GM21717 (cell line): Measurements from ENCODE around the gene TRMT11.
"Not testable (repeated sequence)": the region's sequence is repeated elsewhere in the genome, so short reads cannot be mapped to it uniquely, and the experiment has no call there.

Experiments used
- ATAC-seq: cut with Tn5 transposase; IDR thresholded peaks from one replicate; pipeline ENCODE4 v1.9.1; 2021; ENCODE audit warnings: mild to moderate bottlenecking, moderate library complexity; ENCODE audit not compliant: unreplicated experiment

TRMT11 gene

DNA sequence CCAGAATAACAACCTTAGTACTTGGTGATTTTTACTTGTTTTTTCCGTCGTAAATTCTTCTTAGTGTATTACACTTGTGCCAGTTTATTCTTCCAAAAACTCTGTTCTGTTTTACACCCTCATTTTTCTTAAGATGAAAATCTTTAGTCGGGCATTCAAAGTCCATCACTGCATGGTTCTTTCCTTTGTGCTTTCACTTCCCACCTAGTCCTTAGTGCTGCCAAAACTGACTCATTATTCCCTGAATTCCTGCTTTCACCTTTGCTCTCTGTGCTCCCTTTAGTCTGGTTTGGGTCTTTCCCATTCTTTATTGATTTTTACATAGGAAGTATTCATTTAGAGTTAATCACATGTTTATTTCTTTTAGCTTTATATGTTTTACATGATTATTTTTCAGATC, 3.3 kb downstream of the TRMT11 start:
- ATAC-seq: no peak

DNA sequence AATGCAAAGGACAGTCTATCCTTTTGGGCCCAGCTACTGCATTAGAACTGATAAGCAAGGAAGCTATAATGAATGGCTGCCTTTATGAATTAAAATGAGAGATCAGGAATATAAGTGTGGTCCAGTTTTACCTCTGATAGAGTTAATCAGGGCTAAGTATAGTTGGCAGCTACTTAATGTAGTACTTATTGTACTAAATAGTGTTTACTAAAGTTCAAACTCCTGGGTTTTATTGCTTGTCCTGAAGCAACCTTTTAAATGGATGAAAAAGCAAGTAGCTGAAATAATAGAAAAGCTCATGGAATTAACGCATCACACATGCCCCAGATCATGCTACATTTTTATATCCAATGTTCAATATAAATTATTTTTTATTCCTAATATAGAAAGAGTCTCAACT, 5.3 kb downstream of the TRMT11 start:
- no peak for ATAC-seq

DNA sequence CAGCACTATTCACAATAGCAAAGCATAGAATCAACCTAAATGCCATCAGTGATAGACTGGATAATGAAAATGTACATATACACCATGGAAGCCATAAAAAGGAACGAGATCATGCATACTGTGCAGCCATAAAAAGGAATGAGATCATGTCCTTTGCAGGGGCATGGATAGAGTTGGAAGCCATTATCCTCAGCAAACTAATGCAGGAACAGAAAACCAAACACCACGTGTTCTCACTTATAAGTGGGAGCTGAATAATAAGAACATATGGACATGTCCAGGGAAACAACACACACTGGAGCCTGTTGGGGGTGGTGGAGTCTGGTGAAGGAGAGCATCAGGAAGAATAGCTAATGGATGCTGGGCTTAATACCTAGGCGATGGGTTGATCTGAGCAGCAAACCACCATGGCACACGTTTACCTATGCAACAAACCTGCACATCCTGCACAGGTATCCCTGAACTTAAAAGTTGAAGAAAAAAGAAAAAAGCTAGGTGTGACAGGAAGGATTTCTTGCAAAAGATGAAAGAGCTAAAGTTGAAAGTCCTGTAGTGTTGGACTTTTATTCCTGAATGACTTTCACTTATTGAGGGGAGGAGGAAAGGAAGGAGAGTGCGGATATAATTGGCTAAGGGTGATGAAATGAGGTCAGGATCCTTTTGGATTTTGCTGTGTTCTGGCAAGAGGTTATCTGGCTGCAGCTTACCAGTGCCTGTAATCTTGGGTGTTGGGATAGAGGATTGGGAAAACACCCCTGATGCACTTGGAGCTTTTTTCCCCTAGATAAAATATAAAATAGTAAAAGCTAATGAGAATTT, 8.5 kb downstream of the TRMT11 start:
- ATAC-seq: no peak

DNA sequence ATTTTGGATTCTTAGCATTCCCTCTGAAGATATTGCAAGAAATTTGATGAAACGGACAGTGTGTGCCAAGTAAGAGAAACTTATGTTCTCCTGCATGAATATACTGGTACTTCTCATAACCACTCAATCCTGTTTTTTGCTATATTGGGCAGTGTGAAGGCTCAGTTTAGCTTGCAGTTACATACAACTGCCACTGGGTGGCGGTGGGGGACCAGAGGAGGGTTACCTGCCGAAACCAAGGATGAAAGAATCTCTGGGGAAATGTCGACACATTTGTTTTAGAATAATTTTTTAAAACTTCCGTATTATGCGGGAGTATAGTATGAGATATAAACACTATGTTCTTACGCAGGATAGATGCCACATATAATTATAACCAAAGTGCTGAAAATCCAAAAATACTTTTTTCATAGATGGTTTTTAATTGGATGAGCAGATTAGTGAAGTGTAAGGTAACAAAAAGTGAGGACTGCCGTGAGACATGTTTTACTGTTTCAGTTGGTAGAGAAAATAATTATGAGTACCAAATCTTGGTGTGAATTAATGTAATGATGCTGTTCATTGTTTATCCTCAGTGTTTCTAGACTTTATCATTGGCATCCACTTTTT, 9.7 kb downstream of the TRMT11 start:
- ATAC-seq: peak; percentile 95

DNA sequence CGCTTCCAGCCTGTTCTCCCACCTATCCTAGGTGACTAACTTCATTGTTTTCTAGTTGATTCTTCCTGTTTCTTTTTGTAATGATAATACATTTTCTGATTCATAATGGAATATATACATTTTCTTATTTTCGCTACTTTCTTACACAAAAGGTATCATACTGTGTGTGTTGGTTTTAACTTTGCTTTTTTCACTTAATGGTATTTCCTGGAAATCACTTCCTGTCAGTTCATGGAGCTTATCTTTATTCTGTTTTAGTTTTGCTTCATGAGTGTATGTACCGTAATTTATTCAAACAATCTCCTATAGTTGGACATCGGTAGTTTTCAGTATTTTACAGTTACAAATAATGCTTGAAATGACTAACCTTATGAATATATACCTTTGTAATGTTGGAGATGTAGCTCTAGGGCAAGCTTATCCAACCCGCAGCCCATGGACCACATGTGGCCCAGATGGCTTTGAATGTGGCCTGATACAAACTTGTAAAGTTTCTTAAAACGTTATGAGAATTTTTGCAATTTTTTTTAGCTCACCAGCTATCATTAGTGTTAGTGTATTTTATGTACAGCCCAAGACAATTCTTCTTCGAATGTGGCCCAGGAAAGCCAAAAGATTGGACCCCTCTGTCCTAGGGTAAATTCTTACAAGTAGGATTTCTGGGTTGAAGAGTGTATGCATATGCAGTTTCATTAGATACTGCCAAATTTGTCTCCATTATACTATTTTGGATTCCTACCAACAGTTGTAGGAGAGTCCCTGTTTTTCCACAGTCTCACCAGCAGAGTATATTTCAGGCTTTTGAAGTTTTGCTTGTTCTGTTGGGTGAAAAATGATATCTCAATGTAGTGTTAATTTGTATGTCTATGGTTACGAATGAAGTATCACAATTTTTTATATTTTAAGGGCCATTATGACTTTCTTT, 16.7 kb downstream of the TRMT11 start:
- no peak for ATAC-seq

DNA sequence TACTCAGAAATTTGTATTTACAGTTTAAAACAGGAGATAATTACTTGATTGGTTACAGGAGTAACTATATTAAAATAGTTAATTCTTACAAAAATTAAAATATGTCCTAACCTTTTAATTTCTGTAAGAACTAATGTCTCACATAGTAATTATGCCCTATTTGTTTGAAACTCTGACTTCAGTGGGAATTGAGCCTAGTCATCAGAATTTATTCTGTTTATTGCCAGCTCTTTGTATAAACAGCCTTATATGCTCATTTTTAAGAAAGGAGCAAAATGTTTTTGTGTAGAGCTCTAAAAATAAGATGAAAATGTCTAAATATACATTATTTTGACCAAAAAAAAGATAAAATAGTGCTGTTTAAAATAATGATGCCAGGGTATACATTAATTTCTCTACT, 21.5 kb downstream of the TRMT11 start:
- ATAC-seq: no peak

DNA sequence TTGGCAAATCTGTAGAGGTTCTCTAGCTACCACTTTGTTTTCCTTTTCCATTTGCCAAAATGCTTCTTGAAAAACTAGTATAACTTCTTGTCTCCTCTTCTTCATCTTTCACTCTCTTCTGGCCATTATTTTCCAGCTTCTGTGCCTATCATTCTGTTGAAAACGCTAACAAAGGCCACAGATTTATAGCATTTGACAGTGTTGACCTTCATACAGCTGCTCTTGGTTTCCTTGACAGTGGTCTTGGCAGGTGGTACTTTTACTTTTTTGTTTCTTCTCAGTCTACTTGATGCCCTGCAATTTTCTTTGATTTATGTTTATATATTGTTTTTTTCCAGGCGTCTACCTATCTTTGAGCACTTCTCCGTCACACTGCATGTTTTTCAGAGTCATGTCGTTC, 23.7 kb downstream of the TRMT11 start:
- no peak for ATAC-seq

DNA sequence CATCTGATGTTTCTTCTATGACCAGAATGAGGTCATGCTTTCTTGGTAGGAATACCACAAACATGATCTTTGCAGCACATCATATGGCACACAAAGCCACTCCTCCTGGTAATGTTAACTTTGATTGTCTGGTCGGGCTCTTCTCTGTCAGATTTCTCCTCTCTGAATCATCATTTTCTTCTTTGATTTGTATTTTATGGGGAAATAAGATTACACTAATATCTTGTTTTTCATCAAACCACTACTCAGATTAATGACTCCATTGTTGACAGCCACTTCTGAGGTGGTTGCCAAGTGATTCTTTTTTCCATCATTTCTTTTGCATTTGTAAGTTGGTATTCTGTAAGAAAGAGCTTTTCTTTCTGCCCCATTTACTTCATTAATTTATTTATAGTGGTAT, 29.5 kb downstream of the TRMT11 start:
- no peak for ATAC-seq

DNA sequence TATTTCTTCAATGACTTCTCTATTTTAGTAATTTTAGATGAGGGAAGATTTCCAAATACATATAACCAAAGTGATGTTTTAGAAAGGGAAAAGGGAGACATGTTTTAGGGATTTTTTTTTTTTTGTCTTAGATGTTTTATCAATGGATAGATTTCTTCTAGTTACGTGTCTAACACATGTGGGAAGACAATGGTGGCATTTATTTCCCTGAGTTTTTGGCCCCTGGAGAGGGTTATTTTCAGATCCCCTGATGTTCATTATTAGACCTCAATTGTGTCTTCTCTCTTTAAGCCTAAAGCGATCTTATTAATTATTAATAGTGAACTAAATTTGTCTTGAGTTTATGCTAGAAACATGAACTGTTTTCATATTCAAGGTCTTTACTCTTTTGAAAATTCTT, 30.3 kb downstream of the TRMT11 start:
- ATAC-seq: no peak

DNA sequence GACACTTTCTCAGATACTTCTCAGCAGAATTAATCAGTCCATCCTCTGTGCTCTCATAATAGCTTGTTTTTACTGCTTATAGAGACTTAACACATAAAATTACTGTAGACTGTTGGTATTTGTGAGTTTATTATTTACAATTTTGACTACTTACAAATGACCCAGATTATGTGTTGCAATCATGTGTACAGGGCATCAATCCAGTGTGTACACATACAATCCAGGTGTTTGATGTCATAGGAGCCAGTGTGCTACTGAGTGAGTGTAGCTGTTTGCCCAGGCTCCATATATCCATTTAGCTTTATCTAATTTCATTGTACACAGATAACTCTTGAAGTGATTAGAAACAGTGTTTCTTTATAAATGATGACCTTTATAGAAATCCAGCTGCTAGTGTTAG, 31.3 kb downstream of the TRMT11 start:
- ATAC-seq: no peak

DNA sequence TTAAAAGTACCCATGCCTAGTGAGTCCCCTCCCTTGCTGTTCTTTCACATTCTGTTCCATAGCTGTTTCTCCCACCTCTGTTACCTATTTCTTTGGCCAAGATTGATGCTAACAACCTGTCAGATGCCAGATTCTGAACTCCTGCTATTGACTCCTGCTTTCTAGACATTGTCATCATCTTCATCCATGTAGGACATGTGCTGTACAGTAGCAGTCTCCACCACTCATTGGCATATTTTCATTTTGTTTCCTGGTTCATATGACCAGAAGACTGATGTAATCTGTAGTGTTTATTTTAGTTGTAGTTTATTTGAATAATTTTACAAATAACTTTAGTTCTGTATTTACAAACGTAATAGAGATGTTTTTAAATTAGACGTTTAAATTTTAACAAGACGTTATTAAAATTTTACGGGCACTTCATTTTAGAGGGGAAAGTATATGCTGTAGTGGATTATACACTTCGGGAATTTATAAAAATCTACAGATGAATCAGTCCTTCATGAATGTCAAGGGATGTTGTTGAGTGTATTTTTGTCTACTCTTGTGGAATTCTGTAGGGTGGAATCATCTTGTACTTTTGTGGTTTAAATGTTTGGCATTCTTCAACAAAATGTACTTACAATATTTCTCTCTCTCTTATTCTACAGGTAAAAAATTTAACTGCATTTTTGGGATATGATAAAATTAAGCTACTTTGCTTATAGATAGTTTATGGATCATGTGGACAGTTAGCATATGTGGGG, 34.1 kb downstream of the TRMT11 start:
- no peak for ATAC-seq

DNA sequence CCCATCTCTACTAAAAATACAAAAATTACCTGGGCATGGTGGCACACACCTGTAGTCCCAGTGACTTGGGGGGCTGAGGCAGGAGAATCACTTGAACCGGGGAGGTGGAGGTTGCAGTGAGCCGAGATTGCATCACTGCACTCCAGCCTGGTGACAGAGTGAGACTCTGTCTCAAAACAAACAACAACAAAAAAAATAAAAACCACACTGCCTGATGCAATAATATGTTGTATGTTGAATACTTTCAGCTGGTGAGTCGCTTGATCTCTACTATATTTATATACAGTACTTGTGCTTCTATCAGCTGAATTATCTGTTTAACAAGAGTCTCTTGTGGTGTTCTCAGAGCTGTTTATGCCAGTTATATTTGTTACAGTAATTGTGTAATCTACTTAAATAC, 37.1 kb downstream of the TRMT11 start:
- ATAC-seq: not testable (repeated sequence)

DNA sequence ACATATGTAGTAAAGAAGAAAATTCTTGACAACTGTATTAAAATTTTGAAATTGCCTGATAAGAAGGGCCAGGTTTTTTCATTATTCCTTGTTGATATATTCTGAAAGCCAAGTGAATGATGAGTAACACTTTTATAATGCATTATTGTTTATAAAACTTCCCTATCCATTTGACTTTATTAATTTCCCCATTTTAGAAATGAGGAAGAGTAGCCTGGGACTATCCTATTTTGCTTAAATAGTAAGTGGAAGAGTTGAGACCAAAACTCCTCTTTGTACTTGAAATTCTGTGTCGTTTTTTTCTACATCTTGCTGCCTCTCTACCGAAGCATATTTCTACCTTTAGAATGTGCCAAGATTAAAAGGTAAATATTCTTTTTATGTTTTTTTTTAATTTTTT, 39.7 kb downstream of the TRMT11 start:
- ATAC-seq: no peak

DNA sequence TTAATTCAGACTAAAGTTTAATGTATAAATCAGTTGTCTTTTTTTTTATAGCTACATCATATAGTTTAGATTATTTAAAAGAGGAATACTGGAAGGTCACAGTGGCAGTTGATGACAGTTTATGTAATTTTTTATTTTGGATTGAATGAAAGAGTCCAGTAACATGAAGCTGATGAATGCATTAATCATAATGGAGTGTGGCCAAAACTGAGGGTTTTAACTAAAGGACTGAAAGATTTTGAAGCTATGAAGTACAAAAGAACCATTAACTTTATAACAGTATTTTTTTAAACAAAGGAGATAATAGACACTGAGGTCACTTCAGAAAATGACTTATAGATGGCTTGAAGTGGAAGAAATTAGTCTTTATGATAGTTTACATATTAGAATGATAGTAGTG, 41.3 kb downstream of the TRMT11 start:
- ATAC-seq: no peak

DNA sequence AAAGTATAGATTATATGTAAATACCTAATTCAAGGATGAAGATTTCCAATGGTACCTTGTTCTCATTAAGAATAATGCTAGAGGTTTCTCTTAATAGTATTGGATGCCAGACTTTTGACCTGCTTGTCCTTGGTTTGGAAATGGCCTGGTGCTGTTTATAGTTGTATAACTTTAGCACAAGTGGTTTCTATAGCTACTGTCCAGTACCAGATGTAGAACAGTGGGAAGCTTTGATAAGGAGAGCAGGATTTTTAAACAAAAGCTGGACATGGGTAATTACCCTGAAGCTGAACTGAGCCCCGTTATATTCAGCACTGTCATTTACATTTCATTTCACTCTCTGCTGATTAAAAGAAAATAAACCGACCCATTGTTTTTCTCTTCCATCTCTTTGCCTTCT, 43.7 kb downstream of the TRMT11 start:
- no peak for ATAC-seq

DNA sequence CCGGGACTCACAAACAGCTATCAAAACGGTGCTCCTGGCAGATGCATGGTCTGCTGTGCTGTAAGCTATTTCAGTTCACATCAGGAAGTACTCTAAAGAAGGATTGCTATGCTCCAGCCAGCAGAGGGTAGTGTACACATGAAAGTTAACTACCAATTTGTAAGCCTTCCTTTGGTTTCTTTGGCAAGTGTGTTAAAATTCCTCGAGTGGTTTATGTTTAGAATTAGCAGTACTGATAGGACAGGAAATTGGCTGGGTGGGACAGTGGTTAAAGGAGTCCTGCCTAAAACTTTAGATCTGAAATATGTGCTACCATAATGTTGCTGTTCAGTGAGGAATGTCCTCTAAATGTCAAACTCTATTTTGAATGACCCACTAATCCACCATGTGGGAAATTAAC, 47.4 kb downstream of the TRMT11 start:
- peak; percentile 81 for ATAC-seq

DNA sequence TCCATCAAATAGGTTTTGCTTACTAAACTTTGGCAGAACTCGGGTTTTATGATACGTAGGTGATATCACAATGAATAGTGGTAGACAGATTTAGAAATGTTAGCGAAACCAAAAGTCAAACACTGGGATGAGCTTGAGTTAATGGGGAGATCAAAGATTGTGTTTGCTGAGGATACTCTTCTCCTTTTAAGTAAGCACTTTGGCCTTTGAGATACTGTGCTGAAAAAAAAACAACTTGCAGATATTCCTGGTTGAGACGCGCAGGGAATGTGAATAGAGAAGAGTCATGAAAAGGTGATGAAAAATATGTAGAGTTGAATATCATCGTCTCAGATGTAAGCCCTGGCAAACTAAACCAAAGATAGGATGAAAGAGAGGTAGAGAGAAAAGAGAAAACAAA, 48.3 kb downstream of the TRMT11 start:
- no peak for ATAC-seq

DNA sequence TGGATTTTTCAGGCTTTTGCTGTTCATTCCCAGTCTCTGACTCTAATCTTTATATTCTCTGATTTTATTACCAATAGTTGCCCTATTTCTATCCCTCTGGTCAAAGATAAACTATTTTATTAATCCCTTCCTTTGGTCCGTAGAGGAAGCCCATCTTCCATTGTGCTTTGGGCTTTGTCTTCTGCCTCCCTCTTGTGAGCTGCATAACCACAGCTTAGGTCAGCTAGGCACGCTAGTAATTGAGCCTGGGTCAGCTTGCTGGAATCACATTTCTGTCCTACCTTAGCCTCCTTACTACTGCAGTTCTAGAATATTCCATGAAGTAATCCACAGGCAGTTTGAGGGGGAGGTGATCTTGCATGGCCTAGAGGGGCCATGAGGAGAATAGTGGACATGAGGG, 49.4 kb downstream of the TRMT11 start:
- no peak for ATAC-seq

DNA sequence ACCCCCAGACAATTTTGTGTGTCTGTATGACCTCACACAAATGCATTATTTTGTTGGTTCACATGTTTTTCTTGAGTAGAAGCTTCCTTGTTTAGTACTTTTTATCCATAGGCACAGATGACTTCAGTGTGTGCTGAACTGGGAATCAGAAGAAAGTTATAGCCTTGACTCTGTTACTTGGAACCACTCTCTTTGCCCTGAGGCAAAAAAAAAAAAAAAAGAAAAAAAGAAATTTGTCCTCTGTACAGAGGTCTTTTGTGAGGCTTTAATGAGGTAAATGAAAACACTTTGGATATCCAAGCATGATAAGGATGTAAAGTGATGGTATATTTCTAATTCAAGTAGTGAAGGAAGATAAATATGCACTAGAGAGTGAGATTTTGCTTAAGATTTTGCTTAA, 51.9 kb downstream of the TRMT11 start:
- no peak for ATAC-seq

DNA sequence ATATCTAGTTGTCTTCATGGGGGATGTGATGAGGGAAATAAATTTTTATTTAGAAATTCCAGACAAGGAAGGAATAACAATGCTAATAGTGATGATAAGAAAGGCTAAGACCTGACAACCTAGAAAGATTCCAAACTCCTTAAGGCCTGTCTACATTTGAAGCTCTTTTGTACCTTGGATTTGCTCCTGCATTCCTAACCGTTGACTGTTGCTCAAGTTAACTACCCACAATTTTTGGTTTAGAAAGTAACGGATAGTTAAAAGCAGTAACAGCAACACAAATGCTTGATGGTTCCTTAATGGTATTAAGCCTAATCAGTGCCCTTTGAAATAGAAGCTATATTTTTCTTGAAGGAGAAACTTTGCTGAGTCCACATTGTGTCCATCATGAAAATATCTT, 52.9 kb downstream of the TRMT11 start:
- ATAC-seq: no peak

DNA sequence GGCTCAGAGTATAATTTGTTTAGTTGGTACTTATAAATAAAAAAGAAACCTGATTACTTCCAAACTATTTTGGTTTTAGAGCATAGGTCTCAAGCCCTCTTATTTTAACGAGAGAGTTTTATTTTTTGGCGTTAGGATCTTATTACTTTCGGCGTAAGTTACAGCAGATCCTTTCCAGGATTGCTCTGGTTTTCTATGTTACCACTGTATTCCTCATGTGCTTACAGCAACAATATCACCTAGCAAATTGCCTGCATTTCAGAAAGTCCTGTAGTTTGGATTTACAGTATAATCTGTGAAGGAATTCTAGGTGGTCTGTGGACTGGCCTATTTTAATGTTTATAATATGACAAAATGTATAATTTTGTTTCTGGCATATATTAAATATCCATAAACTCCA, 54.1 kb downstream of the TRMT11 start:
- ATAC-seq: no peak
